DMS153 treated with DMSO at 0.1 percent for 48 hours (cell line): ENCODE data around the gene TICRR.

Experiments used
- DNase-seq: peaks from one replicate; lab custom pipeline; 2025; ENCODE audit not compliant: unreplicated experiment; lab: John Stamatoyannopoulos, UW

TICRR gene

GRCh38 chr15:89653578-89653977, 78.3 kb downstream of the TICRR start:
- no peak for DNase-seq

GRCh38 chr15:89654301-89654761, 79.1 kb downstream of the TICRR start:
- DNase-seq = no peak

- DNase-seq = no peak
Observed at GRCh38 chr15:89654847-89655805, 79.9 kb downstream of the TICRR start, which contains the start of gene KIF7. KIF7 (minus strand) TSS chr15:89655467; CDS start chr15:89652930, 2,537 bp downstream.

GRCh38 chr15:89656116-89656815, 81.0 kb downstream of the TICRR start:
- DNase-seq = no peak

- no peak for DNase-seq
Observed at GRCh38 chr15:89657686-89658200, 82.5 kb downstream of the TICRR start.

- DNase-seq = no peak
Observed at GRCh38 chr15:89659295-89659694, 84.0 kb downstream of the TICRR start.

GRCh38 chr15:89660556-89660955, 85.3 kb downstream of the TICRR start:
- DNase-seq = no peak

- DNase-seq = no peak
Observed at GRCh38 chr15:89662893-89663626, 87.8 kb downstream of the TICRR start.

- no peak for DNase-seq
Observed at GRCh38 chr15:89664441-89665350, 89.4 kb downstream of the TICRR start.

GRCh38 chr15:89665449-89666181, 90.3 kb downstream of the TICRR start:
- DNase-seq = no peak

- no peak for DNase-seq
Observed at GRCh38 chr15:89666184-89666857, 91.1 kb downstream of the TICRR start.

GRCh38 chr15:89666858-89667705, 91.8 kb downstream of the TICRR start:
- no peak for DNase-seq

GRCh38 chr15:89667706-89667960, 92.4 kb downstream of the TICRR start:
- DNase-seq = no peak

- DNase-seq = no peak
Observed at GRCh38 chr15:89668171-89668570, 92.9 kb downstream of the TICRR start.

- no peak for DNase-seq
Observed at GRCh38 chr15:89669309-89669865, 94.1 kb downstream of the TICRR start.

GRCh38 chr15:89669941-89670340, 94.7 kb downstream of the TICRR start:
- DNase-seq = no peak

- no peak for DNase-seq
Observed at GRCh38 chr15:89670971-89671560, 95.8 kb downstream of the TICRR start.
